ENCODE results near the gene THEM4.
A peak's percentile ranks its signal among the peaks of the same experiment; 100 is the strongest.
"Not testable (repeated sequence)": the region's sequence is repeated elsewhere in the genome, so short reads cannot be mapped to it uniquely, and the experiment has no call there.

Gene THEM4

DNA sequence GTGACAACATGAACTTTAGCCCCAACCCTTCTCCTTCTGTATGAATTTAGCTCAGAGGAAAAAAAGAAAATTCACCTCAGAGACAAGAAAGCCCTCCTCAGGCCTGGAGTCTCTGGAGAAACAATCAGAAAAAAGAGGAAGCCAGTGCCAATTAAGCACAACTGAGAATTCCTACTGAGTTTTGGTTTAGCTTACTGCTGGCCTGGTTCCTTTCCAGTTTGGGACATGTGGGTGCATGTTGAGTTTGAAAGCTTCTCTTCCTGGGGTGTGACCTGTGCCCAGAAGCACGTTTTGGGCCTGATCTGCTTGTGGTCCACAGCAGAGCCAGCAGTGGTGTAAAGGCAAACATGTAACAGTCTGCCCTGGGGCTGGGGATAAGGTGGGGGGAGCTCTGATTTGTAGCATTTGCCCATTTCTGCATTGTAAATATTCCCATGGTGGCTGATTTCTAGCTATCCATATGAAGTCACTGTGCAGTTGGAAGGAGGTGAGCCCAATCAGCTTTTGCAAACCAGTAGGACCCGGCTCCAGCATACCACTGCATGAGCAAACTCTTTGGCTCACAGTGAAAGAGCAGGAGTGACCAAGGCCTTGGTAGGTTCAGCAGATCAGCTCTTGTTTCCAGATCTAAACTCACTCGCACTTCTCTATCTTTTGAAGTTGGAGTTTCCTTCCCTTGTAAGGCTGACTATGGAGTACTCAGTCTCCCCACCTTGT is 51.1 kb downstream of the THEM4 start:
- DNase-seq, result no peak

DNA sequence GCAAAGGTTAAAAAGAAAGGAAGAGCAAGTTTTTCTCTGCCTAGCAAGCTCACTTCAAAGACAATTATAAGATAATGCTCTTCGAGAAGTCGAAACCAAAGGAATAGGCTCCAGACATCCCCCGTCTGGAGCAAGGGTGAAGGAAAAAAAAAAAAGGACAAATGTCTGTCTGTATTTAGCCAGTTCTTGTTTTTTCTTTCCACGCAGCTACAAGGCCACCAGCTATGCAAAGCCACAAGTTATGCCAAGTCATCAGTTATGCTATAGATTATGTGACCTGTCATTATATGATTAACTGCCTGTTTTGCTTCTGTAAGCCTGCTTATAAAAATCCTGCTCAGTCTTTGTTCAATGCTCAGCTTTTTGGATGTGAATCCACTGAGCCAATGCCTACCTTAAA is 53.4 kb downstream of the THEM4 start:
- no peak for DNase-seq

DNA sequence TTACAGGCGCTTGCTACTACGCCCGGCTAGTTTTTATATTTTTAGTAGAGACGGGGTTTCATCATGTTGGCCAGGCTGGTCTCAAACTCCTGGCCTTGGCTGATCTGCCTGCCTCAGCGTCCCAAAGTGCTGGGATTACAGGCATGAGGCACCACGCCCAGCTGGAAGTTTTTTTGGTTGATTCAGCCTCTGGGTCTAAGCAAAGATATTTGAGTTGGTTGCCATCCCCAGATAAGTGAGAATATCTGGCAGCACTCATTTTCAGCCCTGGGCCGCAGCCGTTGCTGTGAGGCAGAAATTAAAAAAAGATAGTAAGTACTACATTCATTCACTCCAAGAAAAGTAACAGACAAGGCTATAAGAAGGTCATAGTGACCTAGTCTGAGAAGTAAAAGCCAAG is 53.8 kb downstream of the THEM4 start:
- not testable (repeated sequence) for DNase-seq

DNA sequence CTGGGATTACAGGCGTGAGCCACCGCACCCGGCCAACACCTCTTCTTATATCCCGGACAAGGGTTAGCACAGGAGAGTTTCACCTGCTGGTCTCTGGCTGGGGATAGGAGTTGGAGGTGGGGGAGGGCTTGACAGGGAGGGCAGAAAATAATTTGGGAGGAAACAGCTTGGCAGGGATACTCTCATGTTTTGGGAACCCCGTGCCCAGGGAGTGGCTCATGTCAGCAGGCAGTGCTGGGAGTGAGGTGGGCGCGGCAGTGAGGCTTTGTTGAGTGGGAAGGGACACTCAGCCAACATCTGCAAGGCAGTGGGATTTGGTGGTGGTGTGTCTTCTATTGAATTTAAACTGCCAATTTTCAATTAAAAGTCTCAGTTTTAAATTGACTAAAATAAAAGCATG is 54.7 kb downstream of the THEM4 start:
- DNase-seq, result no peak

DNA sequence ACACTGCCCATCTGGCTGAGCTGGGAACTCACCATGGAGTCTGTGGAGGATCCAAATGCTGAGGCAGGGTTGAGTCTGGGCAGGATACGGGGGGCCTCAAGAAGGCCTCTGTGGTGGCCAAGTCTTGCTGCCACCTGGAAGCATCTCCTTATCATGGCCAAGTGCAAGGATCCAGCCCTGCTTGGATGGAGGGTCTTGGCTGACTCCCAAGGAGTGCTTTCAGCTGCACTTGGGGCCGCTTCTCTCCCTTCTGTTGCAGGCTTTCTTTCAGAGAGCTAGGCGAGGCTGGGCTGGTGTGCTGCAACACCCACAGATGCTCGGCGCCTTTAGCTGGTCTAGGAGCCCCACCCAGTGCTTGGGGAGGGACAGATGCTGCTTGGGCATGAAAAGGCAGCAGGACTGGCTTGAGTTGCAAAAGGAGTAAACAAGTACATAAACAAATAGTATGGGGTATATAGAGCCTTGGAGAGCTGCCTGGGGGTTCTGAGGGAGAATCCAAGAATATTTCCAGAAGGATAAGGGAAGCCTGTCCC is 55.8 kb downstream of the THEM4 start, which contains the start of gene THEM5:
Gene THEM5 (minus strand): TSS at position 302 of the 533 bp plus-strand sequence. CDS start 147 bp downstream, at position 155.
- DNase-seq, result no peak

DNA sequence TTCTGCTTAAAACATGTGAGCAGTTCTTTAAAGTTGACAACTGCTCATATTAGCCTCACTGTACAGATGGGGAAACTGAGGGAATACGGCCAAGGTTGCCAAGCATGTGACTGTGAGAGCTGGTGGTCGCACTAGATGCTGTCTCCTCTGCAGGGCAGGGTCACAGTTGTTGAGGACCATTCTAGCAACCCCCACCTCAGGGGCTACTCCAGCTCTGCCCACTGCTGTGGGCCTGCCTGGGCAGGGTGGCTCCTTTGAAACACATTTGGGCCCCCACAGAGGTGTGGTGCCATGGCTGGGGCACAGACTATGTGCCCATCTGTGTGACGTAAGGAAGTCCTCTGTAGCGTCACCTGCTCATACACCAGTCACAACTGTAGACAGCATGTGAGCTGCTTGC is 56.6 kb downstream of the THEM4 start:
- DNase-seq, result no peak

DNA sequence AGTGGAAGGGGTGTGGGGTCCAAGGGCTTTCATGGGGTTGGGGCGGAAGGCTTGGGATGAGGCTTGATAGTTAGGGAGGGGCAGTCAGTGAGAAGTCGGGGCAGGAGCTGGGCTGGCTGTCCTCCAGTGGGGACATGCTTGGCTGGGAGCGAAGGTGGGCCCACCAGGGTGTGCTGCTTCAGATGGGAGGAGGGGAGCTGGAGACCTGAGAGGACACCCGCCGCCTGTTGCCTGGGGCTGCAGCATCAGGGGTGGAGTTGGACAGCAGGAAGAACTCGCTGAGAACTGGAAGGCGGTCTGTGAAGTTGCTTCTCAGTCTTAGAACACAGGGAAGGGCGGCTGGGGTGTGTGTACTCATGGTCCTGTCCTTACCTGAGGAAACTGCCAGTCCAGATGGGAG is 57.4 kb downstream of the THEM4 start:
- no peak for DNase-seq

DNA sequence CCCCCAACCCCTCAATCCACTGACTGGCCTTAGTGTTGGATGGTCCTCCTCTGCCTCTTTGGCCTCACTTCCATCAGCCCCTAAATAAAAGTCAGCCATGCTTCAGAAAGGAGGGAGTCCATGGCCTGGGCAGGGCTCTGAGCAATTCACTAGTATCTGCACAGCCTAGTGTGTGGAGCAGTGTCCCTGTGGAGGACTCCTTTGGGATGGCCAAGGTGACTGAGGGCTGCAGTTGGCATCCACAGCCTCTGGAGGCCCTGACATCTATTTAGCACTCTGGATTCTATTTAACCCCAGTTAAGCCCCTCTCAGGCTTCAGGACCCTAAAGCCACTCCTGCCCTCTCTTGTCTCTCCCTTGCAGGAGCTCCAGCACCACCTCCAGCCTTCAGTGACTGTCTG is 59.4 kb downstream of the THEM4 start:
- DNase-seq, result no peak

DNA sequence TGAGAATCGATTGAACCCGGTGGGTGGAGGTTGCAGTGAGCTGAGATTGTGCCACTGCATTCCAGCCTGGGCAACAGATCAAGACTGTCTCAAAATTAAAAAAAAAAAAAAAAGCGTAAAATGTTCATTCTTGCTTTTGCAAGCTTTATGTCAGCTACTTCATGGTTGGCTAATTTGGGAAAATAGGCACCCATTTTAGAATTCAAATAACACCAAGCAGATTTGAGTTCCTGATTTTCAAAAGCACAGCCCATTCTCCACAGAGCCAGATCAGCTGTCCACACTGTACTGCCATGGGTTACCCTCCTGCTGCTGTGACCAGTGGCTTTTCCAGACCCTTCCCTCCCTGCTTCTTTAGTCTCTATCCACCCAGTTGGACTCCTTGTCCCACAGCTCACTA is 60.2 kb downstream of the THEM4 start:
- no peak for DNase-seq

DNA sequence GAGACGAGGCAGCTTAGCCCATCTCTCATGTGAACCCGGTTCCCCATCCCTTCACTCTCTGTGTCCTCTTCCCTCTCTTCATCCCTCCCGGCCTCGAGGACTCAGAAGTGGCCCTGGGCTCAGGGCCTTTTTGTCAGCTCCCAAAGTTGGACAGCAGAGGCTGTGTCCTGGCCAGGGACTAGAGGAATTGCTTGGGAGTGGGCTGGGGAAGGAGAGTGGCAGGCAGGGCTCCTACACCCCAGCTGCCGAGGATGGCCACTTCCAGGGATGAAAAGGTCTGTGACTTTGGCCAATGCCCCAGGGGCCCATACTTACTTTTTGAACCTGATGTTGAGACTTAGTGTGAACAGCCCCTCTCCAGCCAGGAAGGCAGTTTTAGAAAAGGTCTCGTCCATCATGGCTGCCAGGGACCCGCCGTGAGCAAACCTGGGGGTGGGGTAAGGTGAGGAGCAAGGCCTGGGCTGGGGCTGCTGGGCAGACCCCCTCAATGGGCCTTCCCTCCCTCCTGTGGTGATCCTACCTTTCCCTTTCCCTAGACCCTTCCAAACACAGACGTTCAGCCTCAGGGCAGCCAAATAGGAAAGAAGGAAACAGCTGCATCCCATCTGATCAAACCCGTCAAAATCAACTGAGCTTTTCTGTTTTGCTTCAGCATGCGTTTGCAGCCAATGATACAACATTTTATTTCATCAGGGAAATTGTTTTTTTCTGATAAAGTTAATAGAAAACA is 61.3 kb downstream of the THEM4 start:
- no peak for DNase-seq

DNA sequence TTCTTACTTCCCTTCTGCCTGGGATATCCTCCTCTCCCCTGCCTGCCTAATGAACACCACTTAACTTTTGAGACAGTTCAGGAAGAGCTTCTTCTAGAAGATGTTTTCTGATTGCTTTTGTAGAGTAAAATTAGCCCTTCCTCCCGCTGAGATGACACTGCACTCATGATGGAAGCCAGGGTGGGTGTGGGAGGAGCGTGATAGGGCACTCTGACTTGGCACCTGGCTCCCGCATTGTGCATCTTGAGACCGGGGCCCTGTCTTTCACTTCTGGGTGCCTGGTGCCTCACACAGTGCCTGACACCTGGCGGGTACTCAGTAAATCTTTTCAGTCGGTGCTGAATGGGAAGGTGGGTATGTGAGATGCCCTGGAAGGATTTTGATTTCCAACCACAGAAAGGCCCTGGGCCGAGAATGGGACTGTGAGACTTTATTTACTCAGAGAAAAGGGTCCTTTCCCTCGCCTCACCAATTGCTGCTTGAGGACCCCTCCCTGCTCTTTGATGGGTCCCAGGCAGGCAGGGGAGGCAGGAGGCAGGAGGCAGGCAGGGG is 62.5 kb downstream of the THEM4 start:
- DNase-seq, result no peak

DNA sequence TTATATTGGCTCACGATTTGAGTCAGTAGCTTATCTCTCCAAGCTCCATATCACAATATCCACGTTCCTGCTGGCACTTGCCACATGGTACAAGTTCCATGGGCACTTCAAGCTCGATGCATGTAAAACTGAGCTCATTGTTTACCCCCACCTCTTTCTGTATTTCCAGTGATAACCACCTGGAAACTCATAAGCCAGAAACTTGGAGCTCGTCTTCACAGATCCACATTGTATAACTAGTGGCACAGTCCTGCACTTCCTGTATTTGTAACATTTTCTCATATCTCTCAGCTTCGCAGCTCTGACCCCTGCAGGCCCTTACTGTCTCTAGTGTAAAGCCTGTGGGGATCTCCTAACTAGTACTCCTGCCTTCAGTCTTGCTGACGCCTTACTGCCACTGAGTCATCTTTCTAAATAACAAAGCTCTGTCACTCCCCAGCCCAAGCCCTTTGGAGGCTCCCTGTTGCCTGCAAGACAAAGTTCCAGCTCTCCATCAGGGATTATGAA is 63.2 kb downstream of the THEM4 start:
- DNase-seq, result no peak

DNA sequence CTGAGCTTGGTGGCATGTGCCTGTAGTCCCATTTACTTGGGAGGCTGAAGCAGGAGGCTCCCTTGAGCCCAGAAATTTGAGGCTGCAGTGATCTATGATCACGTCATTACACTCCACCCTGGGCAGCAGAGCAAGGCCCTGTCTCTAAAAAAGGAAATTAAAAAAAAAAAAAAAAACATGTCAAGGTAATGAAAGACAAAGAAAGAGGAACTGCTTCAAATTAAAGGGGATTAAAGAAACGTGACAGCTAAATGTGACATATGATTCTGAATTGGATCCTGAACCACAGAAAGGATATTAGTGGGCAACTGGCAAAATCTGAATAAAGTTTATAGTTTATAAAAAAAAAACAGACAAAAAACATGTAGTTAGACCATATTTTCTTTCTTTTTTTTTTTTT is 65.9 kb downstream of the THEM4 start:
- no peak for DNase-seq

DNA sequence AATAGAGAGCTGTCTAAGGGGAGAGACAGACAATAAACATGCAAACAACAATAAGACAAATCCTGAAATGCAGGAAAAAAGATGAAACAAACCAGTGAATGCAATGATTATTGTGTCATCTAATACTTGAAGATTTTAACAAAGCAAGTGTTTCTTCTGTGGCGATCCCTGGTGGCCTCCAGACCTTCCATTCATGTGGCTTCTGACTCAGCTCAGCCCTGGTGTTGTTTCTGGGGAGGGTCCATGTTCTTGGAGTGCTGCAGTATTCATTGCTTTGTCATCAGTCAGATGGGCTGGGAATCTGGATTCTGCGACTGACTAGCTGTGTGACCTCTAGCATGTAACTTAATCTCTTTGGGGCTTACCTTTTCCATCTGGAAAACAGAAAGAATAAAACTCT is 68.2 kb downstream of the THEM4 start:
- DNase-seq, result no peak

DNA sequence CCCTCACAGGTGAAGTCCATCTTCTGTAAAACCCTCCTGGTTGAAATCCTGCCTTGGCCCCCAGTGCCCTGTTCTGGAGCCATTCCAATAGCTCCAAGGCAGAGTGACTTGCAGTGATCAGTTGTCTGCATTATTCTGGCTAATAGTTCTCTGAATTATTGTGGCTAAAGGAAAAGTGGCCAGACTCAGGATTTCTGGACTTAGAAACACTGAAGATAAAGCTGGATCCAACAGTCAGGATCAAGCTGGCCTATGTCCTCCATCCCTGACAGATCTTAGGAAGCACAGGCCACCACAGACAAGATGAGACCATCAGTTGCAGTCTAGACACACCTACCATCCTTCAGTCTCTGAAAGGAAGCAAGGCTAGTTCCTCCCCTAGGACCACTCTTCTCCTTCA is 68.9 kb downstream of the THEM4 start:
- no peak for DNase-seq

DNA sequence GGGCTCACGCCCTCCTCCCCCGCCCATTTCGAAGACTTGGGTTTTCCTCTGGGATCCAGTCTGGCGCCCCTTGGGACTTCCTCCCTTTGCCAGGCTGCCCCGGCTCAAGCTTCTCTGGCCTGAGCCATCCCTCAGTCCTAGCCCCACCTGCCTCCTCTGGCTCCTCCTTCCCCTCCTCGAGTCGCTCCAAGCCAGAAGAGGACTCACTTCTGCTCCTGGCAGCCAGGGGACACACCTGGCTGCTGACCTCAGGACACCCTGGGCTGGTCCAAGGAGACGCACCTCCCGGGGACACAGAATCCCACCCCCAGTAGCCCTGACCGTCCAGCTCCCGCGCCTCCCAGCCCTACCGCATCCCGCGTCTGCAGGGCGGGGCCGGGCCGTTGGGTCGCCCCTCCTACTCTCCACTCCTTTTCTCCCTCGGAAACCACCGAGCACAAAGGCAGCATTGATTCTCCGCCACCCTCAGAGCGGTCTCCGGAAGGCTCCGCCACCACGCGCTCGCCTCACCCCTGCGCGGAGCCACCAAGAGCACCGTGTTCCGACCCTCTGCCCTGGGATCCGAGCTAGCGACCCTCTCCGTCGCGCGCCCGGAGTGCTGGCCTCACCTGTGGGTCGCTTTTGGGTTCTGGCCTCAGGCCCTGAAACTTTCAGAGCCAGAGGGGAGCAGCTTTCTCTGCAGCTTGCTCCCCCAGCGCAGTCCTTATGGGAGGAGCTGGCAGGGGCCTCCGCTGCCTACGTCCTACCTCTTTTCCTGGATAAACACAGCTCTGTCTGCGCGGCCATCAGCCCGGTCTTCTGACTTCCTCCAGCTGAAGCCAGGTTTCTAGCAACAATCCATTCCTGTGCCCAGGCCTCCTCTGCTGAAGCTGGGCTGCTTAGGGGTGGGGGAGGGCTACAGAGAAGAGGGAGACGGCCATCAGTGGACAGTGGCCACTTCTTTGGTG is 69.6 kb downstream of the THEM4 start, which contains the start of gene C2CD4D:
Gene C2CD4D (minus strand): TSS at position 364 of the 947 bp plus-strand sequence. CDS start 831 bp downstream, outside the sequence.
- DNase-seq, result peak; percentile 86

DNA sequence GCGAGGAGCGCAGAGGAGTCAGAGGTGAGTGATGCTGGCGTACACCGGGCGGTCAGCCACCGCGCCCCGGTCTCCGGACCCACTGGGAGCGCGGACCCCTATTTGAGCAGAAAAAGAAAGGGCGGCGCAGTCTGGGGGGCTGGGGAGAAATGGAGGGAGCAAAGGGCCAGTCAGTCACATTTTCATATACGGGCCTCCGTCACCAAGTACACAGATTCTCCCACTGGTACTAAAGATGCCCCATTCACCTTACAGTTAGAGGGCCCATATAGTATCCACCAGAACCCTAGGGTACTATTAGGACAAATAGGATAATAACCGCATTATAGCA is 70.3 kb downstream of the THEM4 start:
- no peak for DNase-seq

DNA sequence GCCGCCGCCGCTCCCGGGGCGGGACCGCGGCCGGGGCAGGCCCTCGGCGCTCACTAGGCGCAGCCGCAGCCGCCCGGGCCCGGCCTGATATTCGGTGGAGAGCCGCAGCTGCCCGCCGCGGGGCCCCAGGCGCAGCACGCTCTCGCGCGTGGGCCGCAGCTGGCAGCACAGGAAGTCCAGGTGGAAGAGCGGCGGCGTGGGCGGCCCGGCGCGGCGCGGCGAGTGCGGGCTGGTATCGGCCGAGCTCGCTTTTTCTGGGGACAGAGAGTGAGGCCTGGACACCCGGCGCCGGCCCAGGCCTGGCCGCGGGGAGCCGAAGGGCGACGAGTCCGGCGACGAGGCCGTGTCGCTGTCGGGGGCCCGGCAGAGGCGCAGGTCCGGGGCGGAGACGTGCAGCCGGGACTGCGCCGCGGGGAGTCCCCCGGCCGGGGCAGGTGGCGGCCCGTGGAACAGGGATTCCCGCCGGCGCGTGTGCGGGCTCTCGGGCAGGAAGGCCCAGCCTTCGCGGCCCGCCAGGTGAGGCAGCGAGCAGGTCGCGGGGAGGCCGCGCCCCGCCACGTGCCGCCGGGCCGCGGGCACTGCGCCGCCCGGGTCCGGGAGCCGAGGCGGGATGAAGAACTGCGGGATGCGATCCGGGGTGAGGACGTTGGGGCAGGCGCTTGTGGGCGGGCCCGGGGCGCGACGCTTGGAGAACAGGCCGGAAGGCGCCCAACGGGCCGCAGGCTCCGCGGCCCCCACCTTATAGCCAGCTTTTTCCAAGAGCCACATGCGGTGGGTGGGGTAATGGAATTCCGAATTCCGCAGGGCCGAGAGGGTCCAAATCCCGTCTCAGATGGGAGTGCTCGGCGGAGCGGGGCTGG is 70.9 kb downstream of the THEM4 start:
- DNase-seq, result no peak

DNA sequence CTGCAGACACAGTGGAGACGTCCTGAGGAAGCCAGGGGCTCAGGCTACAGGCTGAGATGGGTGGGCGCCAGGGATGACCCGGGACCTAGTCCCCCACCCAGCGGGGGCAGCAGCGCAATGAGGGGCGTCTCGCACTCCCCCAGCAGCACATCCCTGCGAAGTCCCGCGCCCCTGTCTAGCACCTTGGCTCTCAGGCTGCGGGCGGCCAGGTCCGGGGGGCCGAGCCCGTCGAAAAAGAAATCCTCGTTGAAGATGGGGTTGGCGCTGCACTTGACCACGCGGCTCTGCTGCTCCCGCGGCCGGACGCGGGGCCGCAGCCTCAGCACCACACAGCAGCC is 71.5 kb downstream of the THEM4 start:
- DNase-seq, result no peak

DNA sequence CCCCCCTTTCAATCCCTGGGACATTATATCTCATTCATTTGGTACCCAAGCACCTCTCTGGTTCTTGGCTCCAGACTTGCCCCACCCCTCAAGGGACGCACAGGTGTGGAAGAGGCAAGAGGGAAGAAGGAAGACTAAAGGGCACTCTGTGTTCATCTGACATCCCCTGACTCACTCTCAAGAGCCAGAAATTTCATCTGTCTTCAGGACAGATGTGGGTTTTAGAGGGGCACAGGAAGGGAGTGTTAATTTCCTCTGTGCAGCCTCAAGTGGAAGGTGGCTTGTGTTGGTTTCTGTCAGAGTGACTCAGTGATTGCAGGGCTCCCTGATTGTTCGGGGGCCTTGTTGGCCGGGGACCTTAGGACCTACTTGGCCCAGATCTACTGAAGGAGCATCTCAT is 72.1 kb downstream of the THEM4 start:
- no peak for DNase-seq

DNA sequence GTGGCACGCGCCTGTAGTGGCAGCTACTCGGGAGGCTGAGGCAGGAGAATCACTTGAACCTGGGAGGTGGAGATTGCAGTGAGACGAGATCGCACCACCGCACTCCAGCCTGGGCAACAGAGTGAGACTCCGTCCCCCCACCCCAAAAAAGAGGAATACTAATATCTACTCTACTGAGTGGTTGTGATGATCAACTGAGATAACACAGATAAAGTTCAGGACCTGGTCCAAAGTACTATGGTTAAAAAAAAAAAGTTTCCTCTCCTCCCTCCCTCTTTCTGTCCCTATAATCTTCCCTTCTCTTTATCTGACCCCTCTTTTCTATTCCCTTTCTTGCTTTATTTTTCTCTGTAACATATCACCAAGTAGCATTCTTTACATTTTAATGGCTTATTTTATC is 73.7 kb downstream of the THEM4 start:
- no peak for DNase-seq

DNA sequence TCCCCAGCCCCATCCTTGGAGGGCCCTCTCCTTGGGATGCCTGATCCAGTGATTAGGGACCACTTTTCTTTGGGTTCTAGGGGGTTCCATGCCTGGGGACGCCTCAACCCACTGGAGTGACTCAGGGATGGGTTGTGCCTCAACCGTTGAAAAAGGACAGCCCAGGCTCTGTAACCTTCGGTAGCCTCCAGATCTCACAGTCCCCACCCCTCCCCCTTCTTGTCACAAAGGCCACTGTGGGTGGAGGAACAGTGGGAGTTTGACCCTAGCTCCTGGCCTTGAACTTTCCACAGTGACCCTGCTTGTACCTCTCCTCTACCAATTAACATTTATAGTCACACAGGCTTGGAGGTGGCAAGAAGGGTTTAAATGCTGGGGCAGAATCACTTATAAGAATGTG is 75.1 kb downstream of the THEM4 start:
- no peak for DNase-seq
